Panc1 (cell line): ENCODE data around the gene FZD2. TPM values are rescaled to one million over a fixed set of nuclear protein-coding genes. Genes with fewer than 3 reads are reported as not detected.
A peak's percentile ranks its signal among the peaks of the same experiment; 100 is the strongest.
"Not testable (repeated sequence)": the region's sequence is repeated elsewhere in the genome, so short reads cannot be mapped to it uniquely, and the experiment has no call there.

Source experiments
- ATAC-seq: fragments of 200-7000 bp; cut with Tn5 transposase; 2 replicates; pipeline ENCODE4 v1.9.1; 2020; ENCODE audit warnings: mild to moderate bottlenecking, moderate library complexity
- BruUV-seq: library from RNA; stranded (reverse); fragments of 400-500 nt; replicated peaks from 2 replicates; lab custom pipeline; 2021; lab: Mats Ljungman, UMichigan
- CTCF ChIA-PET: fragments of 300-600 bp; sonication (Branson Sonifier 250); formaldehyde crosslinking; loops from one replicate; lab custom pipeline; 2022; ENCODE audit warnings: antibody characterized with exemption; lab: Charles Lee
- POLR2A ChIA-PET: fragments of 300-600 bp; sonication (Branson Sonifier 250); formaldehyde crosslinking; loops from one replicate; lab custom pipeline; 2022; ENCODE audit warnings: antibody characterized with exemption; lab: Charles Lee
- DNase-seq: peaks from one replicate; pipeline ENCODE4 v3.0.0-alpha.2; 2010; ENCODE audit warnings: low read depth, low spot score
- H3K27ac ChIP-seq: 2 replicates; pipeline ENCODE4 v1.5.1; 2011; ENCODE audit warnings: mild to moderate bottlenecking, low read length, inconsistent platforms
- H3K27me3 ChIP-seq: fragments of 200-500 bp; sonication (Bioruptor generic); 2 replicates; pipeline ENCODE4 v1.6.0; 2014; ENCODE audit warnings: low read length, inconsistent platforms; ENCODE audit not compliant: control insufficient read depth, insufficient read depth
- H3K36me3 ChIP-seq: fragments of 200-500 bp; sonication (Bioruptor generic); 2 replicates; pipeline ENCODE4 v1.5.1; 2014; ENCODE audit warnings: inconsistent platforms, mild to moderate bottlenecking, low read length, moderate library complexity; ENCODE audit not compliant: control insufficient read depth, insufficient read depth
- H3K4me1 ChIP-seq: 2 replicates; pipeline ENCODE4 v1.5.1; 2011; ENCODE audit warnings: inconsistent platforms, mild to moderate bottlenecking, low read length, moderate library complexity; ENCODE audit not compliant: control insufficient read depth, insufficient read depth
- H3K4me3 ChIP-seq, 2 experiments: 2 replicates each; pipeline ENCODE4 v1.5.1; 2011 to 2012; ENCODE audit warnings: low read depth in 2 of 2, low read length in 2 of 2, mild to moderate bottlenecking in 2 of 2, inconsistent platforms in 1 of 2, moderate library complexity in 1 of 2
- H3K9me3 ChIP-seq: fragments of 200-500 bp; sonication (Bioruptor generic); 2 replicates; pipeline ENCODE4 v1.5.1; 2014; ENCODE audit warnings: low read depth, mild to moderate bottlenecking, inconsistent platforms, low read length, moderate library complexity; ENCODE audit not compliant: control insufficient read depth, insufficient read depth
- CTCF ChIP-seq: fragments of 450-650 bp; IDR thresholded peaks from 2 replicates; pipeline ENCODE4 v1.5.1; 2017; ENCODE audit warnings: mild to moderate bottlenecking
- POLR2AphosphoS5 ChIP-seq: IDR thresholded peaks from 2 replicates; pipeline ENCODE4 v1.6.1; 2012; ENCODE audit warnings: mild to moderate bottlenecking, low read depth, low read length, moderate library complexity
- REST ChIP-seq, 2 experiments: IDR thresholded peaks; 2 replicates each; pipeline ENCODE4 v1.6.1; 2011 to 2012; ENCODE audit warnings: low read depth in 2 of 2, control low read depth in 1 of 2, low read length in 1 of 2, mild to moderate bottlenecking in 1 of 2, moderate library complexity in 1 of 2; ENCODE audit not compliant: insufficient read depth in 1 of 2
- SIN3A ChIP-seq: IDR thresholded peaks from 2 replicates; pipeline ENCODE4 v1.6.1; 2012; ENCODE audit warnings: low read depth, mild to moderate bottlenecking, low read length, moderate library complexity, borderline replicate concordance; ENCODE audit not compliant: insufficient read depth
- TCF7L2 ChIP-seq: IDR thresholded peaks from 2 replicates; pipeline ENCODE4 v1.6.1; 2011; ENCODE audit warnings: mild to moderate bottlenecking, low read depth, low read length, inconsistent platforms
- in situ Hi-C: cut with HindIII; loops from 2 replicates; pipeline ENCODE4 v1.10.0; 2016; ENCODE audit warnings: low sequenced_read_pairs, low pct_unique_long_range_greater_than_20kb
- intact Hi-C: fragments of 100-400 bp; cut with micrococcal nuclease; formaldehyde crosslinking; loops from one replicate; pipeline ENCODE4 v1.10.0; 2022; ENCODE audit not compliant: unreplicated experiment
- total RNA-seq: library from RNA; stranded (reverse); gene quantifications from one replicate; pipeline ENCODE4 v1.2.1, GENCODE V29; 2021; ENCODE audit not compliant: unreplicated experiment

The FZD2 gene
- total RNA-seq, 1 experiment from 2014 or later, result 35.4 TPM

- ChIA-PET POLR2A (no interaction called here), CTCF (no interaction called here)
- Histone ChIP-seq H3K4me3 (no peak overlapping the region), H3K36me3 (no peaks in the 10 kb centered on the region), H3K27me3 (no peaks in the 10 kb centered on the region), H3K27ac (no peak overlapping the region), H3K4me1 (peaks cover 23% of the 10 kb centered on the region), H3K9me3 (no peaks in the 10 kb centered on the region)
- no TSS peak for BruUV-seq
- in situ Hi-C loops (no loop called here), intact Hi-C loops (no loop called here)
- ATAC-seq, result no peak
- TF ChIP-seq CTCF (no peak), SIN3A (no peak), REST (IDR thresholded peaks at IDR 0.05; ENCODE audit: insufficient read depth in 1 of 2, low read depth in 2 of 2, low read length in 1 of 2) (no peak), TCF7L2 (no peak), POLR2AphosphoS5 (no peak)
- DNase-seq, result no peak
These were observed 7.1 kb downstream of the FZD2 start for GRCh38 chr17:44564429-44564828.

- ChIA-PET CTCF (no interaction called here), POLR2A (no interaction called here)
- Histone ChIP-seq H3K9me3 (no peaks in the 10 kb centered on the region), H3K4me1 (peaks cover 20% of the 10 kb centered on the region), H3K4me3 (no peak overlapping the region), H3K36me3 (no peaks in the 10 kb centered on the region), H3K27ac (no peak overlapping the region), H3K27me3 (no peaks in the 10 kb centered on the region)
- ATAC-seq (no peak), DNase-seq (no peak)
- no TSS peak for BruUV-seq
- intact Hi-C loops, result no loop called here
- in situ Hi-C loops, result no loop called here
- TF ChIP-seq TCF7L2 (no peak), CTCF (peak; percentile 72), SIN3A (no peak)
These were observed 8.7 kb downstream of the FZD2 start for GRCh38 chr17:44565866-44566443.

- BruUV-seq, ATAC-seq, H3K27me3 ChIP-seq, DNase-seq, H3K36me3 ChIP-seq, H3K4me3 ChIP-seq, POLR2A ChIA-PET, H3K4me1 ChIP-seq, H3K9me3 ChIP-seq, intact Hi-C loops, in situ Hi-C loops: not testable (repeated sequence)
- H3K27ac ChIP-seq, result 0 out of 2 replicates have a peak overlapping the region, but pooled peaks have one; percentile 34
- CTCF ChIA-PET, result interaction anchor here (0.6 to 0.9 kb wide), 3 partner anchors 22 to 102 kb away, joined by 3 to 4 read pairs (median 3); no protein-coding TSS in a partner anchor
These were observed 11.1 kb downstream of the FZD2 start for GRCh38 chr17:44568311-44568944.
